KMS-11 (cell line): ENCODE measurements around the gene PHF13.

Source experiments
- H2AFZ ChIP-seq: fragments of 200-600 bp; sonication (generic); 2 replicates; pipeline ENCODE4 v1.6.1; 2016; ENCODE audit warnings: antibody characterized with exemption, mixed run types, low read depth
- H3K27ac ChIP-seq: fragments of 200-600 bp; sonication (generic); 2 replicates; pipeline ENCODE4 v1.6.1; 2016; ENCODE audit warnings: mild to moderate bottlenecking, mixed run types
- H3K27me3 ChIP-seq: fragments of 200-600 bp; sonication (generic); 2 replicates; pipeline ENCODE4 v1.6.1; 2017; ENCODE audit warnings: mild to moderate bottlenecking, low read depth, mixed run types, moderate library complexity; ENCODE audit not compliant: insufficient read depth
- H3K36me3 ChIP-seq: fragments of 200-600 bp; sonication (generic); 2 replicates; pipeline ENCODE4 v1.6.1; 2017; ENCODE audit warnings: mild to moderate bottlenecking, mixed run types; ENCODE audit not compliant: insufficient read depth
- H3K4me1 ChIP-seq: fragments of 200-600 bp; sonication (generic); 2 replicates; pipeline ENCODE4 v1.6.1; 2016; ENCODE audit warnings: mild to moderate bottlenecking, low read depth, mixed run types; ENCODE audit not compliant: poor library complexity, severe bottlenecking
- H3K4me2 ChIP-seq: fragments of 200-600 bp; sonication (generic); 2 replicates; pipeline ENCODE4 v1.7.0; 2016; ENCODE audit warnings: mild to moderate bottlenecking, mixed run types
- H3K4me3 ChIP-seq: fragments of 200-600 bp; sonication (generic); IDR thresholded peaks from 2 replicates; pipeline ENCODE4 v1.6.1; 2017; ENCODE audit warnings: low read depth, low read length, mixed read lengths; ENCODE audit not compliant: insufficient read depth
- H3K79me2 ChIP-seq: fragments of 200-600 bp; sonication (generic); 2 replicates; pipeline ENCODE4 v1.6.1; 2016; ENCODE audit warnings: low read depth, mixed run types; ENCODE audit not compliant: insufficient read depth
- H3K9ac ChIP-seq: fragments of 200-600 bp; sonication (generic); 2 replicates; pipeline ENCODE4 v1.6.1; 2016; ENCODE audit warnings: mild to moderate bottlenecking, mixed run types
- H4K20me1 ChIP-seq: fragments of 200-600 bp; sonication (generic); 2 replicates; pipeline ENCODE4 v1.6.1; 2016; ENCODE audit warnings: mild to moderate bottlenecking, mixed run types; ENCODE audit not compliant: insufficient read depth
- TF ChIP-seq, protein P1 (sequence below): fragments of 200-600 bp; sonication (generic); conservative IDR thresholded peaks from 2 replicates; pipeline ENCODE4 v1.6.1; 2017; ENCODE audit warnings: low read depth, mild to moderate bottlenecking, antibody characterized with exemption, low read length, moderate library complexity, mixed read lengths

The PHF13 gene

DNA sequence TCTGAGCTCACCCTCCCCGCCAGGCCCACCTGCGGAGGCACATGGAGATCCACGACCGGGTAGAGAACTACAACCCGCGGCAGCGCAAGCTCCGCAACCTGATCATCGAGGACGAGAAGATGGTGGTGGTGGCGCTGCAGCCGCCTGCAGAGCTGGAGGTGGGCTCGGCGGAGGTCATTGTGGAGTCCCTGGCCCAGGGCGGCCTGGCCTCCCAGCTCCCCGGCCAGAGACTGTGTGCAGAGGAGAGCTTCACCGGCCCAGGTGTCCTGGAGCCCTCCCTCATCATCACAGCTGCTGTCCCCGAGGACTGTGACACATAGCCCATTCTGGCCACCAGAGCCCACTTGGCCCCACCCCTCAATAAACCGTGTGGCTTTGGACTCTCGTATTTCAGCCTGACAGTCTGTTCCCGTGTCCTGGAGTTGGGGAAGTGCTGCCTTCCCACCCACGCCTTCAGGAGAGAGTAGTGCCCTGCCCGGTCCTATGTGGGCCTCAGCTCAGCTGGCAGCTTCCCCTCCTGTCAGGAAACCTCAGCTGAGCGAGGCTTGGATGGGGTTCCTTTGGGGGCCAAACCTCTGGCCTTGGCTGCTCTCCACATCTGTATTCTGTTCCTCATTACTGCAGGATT lies 24.5 kb upstream of the PHF13 start:
- H3K4me2 ChIP-seq: no peak overlapping the region
- H3K4me1 ChIP-seq: peaks cover 2% of the 10 kb centered on the region
- H3K79me2 ChIP-seq: no peaks in the 10 kb centered on the region
- no peak overlapping the region for H3K9ac ChIP-seq
- H4K20me1 ChIP-seq: no peaks in the 10 kb centered on the region
- no peak overlapping the region for H3K27ac ChIP-seq
- TF ChIP-seq, protein P1, sequence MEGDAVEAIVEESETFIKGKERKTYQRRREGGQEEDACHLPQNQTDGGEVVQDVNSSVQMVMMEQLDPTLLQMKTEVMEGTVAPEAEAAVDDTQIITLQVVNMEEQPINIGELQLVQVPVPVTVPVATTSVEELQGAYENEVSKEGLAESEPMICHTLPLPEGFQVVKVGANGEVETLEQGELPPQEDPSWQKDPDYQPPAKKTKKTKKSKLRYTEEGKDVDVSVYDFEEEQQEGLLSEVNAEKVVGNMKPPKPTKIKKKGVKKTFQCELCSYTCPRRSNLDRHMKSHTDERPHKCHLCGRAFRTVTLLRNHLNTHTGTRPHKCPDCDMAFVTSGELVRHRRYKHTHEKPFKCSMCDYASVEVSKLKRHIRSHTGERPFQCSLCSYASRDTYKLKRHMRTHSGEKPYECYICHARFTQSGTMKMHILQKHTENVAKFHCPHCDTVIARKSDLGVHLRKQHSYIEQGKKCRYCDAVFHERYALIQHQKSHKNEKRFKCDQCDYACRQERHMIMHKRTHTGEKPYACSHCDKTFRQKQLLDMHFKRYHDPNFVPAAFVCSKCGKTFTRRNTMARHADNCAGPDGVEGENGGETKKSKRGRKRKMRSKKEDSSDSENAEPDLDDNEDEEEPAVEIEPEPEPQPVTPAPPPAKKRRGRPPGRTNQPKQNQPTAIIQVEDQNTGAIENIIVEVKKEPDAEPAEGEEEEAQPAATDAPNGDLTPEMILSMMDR: no peak
- H3K27me3 ChIP-seq: no peaks in the 10 kb centered on the region
- H3K36me3 ChIP-seq: no peaks in the 10 kb centered on the region
- H2AFZ ChIP-seq: no peak overlapping the region
- no peak overlapping the region for H3K4me3 ChIP-seq

DNA sequence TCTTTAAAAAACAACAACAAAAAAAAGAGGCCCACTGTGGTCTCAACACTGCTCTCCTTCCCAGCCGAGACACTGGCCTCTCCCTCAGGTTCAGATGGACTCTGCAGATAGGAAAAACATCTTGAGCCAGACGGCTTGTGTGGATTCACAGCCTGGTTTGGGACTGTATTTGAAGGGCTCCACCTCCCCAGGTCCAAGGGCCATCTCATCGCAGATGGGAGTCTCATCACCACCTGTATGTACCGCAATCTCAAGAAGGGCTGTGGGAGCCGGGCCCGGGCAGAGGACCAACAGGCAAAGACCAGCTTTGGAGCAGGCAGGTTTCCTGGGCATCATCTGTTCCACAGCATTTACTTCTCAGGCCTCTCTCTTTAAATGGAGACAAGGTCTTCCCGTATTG lies 23.5 kb upstream of the PHF13 start:
- Histone ChIP-seq H2AFZ (no peak overlapping the region), H3K27me3 (no peaks in the 10 kb centered on the region), H3K4me2 (no peak overlapping the region), H3K27ac (no peak overlapping the region), H3K4me3 (no peak overlapping the region), H3K36me3 (peaks cover 4% of the 10 kb centered on the region; the same call in 1 of the 2 replicates), H3K9ac (no peak overlapping the region), H3K79me2 (no peaks in the 10 kb centered on the region), H3K4me1 (no peaks in the 10 kb centered on the region), H4K20me1 (no peaks in the 10 kb centered on the region)
- TF ChIP-seq, protein P1: no peak

DNA sequence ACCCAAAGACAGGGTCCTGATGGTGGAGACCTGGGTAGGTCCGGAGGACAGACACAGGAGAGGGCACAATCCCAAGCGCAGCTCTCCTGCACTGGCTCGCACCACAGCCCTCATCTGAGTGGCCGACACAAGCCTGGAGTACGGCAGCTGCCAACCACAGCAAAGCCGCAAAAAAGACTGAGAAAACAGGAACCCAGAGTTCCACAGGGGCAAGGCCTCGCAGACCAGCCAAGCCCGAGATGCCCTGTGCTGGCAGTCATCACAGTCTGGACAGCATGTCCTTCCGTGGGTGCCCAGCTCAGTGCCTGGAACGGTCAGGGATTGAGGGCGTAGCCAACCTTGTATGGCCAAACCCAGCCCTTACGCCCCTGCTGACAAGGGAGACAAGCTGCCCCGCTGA lies 22.3 kb upstream of the PHF13 start:
- no peak overlapping the region for H2AFZ ChIP-seq
- H3K4me2 ChIP-seq: no peak overlapping the region
- H3K4me3 ChIP-seq: no peak overlapping the region
- H3K79me2 ChIP-seq: peaks cover 4% of the 10 kb centered on the region; the same call in 1 of the 2 replicates
- H4K20me1 ChIP-seq: no peaks in the 10 kb centered on the region
- TF ChIP-seq, protein P1: no peak
- H3K36me3 ChIP-seq: peaks cover 4% of the 10 kb centered on the region; the same call in 1 of the 2 replicates
- no peak overlapping the region for H3K9ac ChIP-seq
- H3K4me1 ChIP-seq: no peaks in the 10 kb centered on the region
- no peaks in the 10 kb centered on the region for H3K27me3 ChIP-seq
- no peak overlapping the region for H3K27ac ChIP-seq

DNA sequence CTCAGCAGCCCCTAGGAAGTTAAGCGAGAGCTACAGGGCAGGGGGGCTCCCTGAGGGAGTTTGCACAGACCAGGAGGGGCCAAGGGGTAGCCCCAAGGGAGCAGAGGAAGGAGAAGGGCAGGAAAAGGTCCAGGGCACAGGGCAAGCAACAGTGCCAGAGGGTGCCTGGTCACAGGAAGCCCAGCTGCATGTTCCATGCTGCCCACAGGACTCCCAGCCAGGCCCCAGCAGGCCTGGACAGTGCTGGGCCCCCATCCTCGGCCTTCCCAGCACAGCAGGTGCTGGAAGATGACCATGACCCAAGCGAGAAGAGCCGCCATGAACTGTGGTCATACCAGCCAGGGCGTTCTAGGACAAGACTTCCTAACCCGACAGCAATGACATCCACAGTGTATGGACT lies 21.9 kb upstream of the PHF13 start:
- Histone ChIP-seq H3K27ac (no peak overlapping the region), H2AFZ (no peak overlapping the region), H3K9ac (no peak overlapping the region), H3K4me3 (no peak overlapping the region), H3K79me2 (peaks cover 6% of the 10 kb centered on the region), H3K36me3 (peaks cover 4% of the 10 kb centered on the region; the same call in 1 of the 2 replicates), H4K20me1 (0 out of 2 replicates have a peak, but pooled peaks cover 2% of the 10 kb centered on the region), H3K4me1 (no peaks in the 10 kb centered on the region), H3K27me3 (no peaks in the 10 kb centered on the region), H3K4me2 (no peak overlapping the region)
- TF ChIP-seq, protein P1: no peak
